Stimulated activated CD8-positive, alpha-beta memory T cell treated with anti-CD3 and anti-CD28 coated beads, Interleukin-7, amount 100 ng/mL, for 48 hours (primary cell): Measurements from ENCODE around the gene FTCD.
"Not testable (repeated sequence)": the region's sequence is repeated elsewhere in the genome, so short reads cannot be mapped to it uniquely, and the experiment has no call there.

ENCODE experiments used
- DNase-seq, 2 donors: peaks; one replicate each; pipeline ENCODE4 v3.0.0-alpha.2; 2020; ENCODE audit warnings: low read depth in 1 of 2; ENCODE audit errors: extremely low read depth in 1 of 2

The FTCD gene, protein sequence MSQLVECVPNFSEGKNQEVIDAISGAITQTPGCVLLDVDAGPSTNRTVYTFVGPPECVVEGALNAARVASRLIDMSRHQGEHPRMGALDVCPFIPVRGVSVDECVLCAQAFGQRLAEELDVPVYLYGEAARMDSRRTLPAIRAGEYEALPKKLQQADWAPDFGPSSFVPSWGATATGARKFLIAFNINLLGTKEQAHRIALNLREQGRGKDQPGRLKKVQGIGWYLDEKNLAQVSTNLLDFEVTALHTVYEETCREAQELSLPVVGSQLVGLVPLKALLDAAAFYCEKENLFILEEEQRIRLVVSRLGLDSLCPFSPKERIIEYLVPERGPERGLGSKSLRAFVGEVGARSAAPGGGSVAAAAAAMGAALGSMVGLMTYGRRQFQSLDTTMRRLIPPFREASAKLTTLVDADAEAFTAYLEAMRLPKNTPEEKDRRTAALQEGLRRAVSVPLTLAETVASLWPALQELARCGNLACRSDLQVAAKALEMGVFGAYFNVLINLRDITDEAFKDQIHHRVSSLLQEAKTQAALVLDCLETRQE

DNA sequence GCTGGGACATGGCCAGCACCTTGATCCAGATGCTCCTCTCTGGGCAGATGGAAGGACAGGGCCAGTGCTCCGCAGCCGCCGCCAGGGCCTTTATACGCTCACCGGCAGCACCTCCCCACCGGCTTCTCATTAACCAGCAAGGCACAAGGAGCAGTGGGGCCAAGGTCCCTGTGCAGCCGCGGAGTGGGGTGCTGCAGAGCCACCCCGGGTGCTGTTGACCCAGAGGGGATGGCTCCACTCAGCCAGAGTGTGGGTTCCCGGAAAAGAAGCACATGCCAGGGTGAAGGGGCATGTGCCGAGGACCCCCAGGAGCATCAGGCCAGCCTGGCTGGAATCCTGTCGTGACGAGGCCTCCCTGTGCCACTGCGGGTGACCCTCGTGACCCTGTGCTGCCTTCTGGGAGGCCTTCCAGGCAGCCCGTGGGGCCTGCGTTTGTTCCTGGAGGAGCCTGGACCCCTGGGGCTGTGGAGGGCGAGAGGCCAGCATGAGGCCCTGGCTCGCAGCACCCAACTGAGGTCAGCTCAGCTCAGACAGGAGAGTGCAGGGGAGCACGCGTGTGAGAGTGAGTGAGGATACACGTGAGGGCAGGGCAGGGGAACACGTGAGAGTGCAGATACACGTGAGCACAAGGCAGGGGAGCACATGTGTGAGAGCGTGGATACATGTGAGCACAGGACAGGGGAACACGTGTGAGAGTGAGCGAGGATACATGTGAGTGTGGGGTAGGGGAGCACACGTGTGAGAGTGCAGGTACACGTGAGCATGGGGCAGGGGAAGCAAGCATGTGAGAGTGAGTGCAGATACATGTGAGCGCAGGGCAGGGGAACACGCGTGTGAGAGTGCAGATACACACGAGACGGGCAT lies at the start of gene FTCD:
Gene FTCD (minus strand): TSS at position 66 of the 864 bp plus-strand sequence. CDS start 56 bp downstream, at position 10.
- no peak for DNase-seq

DNA sequence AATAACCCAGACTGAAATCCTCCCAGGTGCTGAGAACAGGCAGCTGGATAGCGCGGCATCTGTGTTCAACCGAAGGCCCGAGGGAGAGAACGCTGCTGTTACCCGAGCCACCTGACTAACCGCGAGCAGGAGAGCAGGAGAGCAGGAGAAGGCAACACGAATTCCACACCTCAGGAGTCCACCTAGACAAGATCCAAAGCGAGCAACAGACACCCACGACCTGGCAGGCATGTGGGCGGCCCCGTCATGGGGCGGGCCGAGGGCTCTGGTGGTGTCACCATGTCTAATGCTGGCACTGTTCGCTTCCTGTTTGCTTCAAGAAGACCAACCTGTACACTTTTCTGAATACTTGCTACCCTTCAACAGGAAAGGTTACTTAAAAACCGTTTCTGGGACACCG lies 49.8 kb upstream of the FTCD start:
- DNase-seq, result no peak

- DNase-seq, result no peak
Observed at GRCh38 chr21:46203203-46203600, 47.8 kb upstream of the FTCD start.

DNA sequence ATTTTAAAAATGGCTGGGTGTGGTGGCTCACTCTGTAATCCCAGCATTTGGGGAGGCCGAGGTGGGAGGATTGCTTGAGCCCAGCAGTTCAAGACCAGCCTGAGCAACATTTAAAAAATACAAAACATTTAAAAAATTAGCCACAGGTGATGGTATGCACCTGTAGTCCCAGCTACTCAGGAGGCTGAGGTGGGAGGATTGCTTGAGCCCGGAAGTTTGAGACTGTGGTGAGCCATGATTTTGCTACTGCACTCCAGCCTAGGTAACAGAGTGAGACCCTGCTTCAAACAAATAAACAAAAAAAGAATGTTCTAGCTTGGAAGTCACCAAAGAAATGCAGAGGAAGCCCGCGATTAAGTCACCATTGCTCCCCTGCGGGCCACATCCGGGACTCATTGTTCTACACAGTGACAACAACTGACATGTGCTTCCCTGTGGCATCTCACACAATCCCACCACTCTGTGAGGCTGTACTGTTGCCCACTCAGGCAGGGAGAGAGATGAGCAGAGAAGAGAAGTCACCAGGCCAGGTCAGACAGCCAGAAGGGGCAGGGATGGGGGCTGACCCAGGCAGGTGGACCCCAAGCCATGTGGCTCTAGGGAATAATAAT lies 47.3 kb upstream of the FTCD start:
- DNase-seq, result no peak

DNA sequence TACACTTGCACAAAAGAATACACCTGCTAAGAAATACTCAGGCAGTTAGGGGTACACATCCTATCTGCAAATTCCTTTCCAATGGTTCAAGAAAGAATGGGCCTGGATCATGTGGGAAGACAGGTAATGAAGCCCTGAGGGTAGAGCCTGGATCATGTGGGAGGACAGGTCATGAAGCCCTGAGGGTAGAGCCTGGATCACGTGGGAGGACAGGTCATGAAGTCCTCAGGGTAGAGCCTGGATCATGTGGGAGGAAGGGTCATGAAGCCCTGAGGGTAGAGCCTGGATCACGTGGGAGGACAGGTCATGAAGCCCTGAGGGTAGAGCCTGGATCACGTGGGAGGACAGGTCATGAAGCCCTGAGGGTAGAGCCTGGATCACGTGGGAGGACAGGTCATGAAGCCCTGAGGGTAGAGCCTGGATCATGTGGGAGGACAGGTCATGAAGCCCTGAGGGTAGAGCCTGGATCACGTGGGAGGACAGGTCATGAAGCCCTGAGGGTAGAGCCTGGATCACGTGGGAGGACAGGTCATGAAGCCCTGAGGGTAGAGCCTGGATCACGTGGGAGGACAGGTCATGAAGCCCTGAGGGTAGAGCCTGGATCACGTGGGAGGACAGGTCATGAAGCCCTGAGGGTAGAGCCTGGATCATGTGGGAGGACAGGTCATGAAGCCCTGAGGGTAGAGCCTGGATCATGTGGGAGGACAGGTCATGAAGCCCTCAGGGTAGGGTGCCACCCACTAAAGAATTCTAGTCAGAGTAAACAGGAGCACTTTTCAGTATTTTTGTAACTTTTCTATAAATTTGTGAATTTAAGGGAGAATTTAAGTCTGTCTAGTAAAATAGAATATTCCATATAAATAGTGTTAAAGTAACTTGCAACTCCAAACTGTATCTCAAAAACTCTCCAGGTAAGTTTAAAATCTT lies 45.8 kb upstream of the FTCD start:
- not testable (repeated sequence) for DNase-seq

- DNase-seq, result no peak
Observed at GRCh38 chr21:46199436-46200373, 44.3 kb upstream of the FTCD start.

DNA sequence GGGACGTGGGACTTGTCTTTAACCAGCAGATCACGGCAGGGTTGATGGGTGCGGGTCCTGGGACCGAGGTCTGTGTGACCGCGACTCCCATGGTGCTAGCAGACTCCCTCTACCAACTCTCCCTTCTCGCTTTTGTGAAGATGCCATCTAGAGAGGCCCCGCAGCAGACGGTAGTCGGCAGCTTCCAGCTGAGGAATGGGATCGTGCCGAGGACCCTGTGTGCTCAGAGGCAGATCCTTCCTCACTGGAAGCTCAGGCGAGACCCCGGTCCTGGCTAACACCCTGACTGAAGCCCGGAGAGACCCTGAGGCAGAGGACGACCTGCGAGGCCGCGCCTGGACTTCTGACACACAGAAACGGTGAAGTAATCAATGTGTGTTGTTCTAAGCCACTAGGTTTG lies 41.4 kb upstream of the FTCD start:
- DNase-seq, result no peak

- no peak for DNase-seq
Observed at GRCh38 chr21:46195595-46196195, 40.3 kb upstream of the FTCD start.

- no peak for DNase-seq
Observed at GRCh38 chr21:46194374-46195334, 39.3 kb upstream of the FTCD start.

GRCh38 chr21:46193829-46194373 lies 38.5 kb upstream of the FTCD start:
- no peak for DNase-seq

DNA sequence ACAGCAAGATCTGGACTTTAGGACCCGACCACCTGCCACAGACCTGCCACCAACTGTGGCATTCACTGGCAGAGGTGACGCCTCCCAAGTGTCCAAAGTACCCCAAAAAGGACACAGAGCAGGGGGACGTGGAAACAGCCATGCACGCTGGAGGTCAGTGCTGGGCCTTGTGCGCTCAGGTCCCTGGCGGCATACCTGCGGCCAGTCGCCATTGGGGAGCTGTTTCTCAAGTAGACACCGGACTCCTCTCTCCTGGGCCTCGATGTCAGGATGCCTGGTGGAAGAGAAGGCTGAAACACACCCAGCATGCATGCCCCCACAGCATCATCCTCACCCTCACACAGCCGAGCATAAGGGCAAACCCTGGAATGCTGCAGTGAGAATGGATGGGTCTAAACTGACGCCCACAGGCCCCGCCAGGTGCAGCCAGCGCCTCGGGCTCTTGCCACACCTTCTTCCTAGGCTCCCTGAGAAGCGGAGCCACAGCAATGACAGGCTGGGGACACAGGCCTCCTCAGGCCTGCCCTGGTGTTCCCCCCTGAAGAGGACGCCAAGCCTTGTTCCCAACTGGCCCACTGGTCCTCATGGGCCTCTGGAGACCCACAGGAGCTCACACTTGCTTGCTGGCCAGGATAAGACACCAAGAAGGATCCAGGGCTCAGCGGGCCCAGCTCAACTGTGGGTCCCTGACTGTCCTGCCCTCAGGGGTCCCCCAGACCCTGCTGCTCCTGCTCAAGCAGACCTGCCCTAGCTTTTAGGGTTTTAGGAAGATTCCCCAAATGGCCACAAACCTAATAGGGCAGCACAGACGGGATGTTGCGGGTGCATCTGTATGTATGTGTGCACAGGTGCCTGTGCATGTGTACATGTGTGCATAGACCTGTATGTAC lies 36.6 kb upstream of the FTCD start:
- DNase-seq, result no peak

GRCh38 chr21:46191257-46191685 lies 35.9 kb upstream of the FTCD start:
- DNase-seq, result no peak

- no peak for DNase-seq
Observed at GRCh38 chr21:46190491-46191131, 35.2 kb upstream of the FTCD start.

DNA sequence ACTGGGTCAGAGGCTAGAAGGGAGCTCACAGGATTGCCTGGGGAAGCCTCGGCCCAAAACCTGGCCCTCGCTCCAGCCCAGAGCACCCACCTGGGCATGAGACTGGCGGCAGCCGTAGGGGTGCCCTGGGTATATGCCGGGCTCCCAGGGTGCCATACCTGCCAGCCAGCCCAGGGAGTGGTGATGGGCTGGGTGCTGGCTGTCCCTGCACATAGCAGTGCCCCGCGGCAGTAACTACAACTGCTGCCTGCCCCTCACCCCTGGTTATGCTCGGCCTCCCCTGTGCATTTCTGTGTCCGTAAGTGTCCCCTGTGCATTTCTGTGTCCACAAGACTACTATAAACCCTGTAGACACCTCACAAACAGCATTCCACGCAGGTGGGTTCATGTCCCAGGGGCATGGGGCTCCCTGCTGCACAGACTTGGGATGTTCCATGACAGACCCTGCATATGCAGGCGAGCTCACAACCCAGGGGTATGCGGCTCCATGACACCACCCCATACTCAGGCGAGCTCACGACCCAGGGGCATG lies 34.6 kb upstream of the FTCD start:
- DNase-seq, result no peak

- no peak for DNase-seq
Observed at GRCh38 chr21:46189213-46189958, 34.0 kb upstream of the FTCD start.
